IPS-15b (cell line): ENCODE measurements around the gene TMEM89.

ENCODE experiments used
- H3K27me3 ChIP-seq: one replicate; pipeline ENCODE4 v1.6.1; 2013; ENCODE audit warnings: low read length; ENCODE audit not compliant: control insufficient read depth, insufficient read depth
- H3K36me3 ChIP-seq: one replicate; pipeline ENCODE4 v1.6.1; 2013; ENCODE audit warnings: low read length; ENCODE audit not compliant: control insufficient read depth, insufficient read depth
- H3K4me1 ChIP-seq: one replicate; pipeline ENCODE4 v1.6.1; 2013; ENCODE audit warnings: mild to moderate bottlenecking, low read length; ENCODE audit not compliant: control insufficient read depth, insufficient read depth
- H3K4me3 ChIP-seq: one replicate; pipeline ENCODE4 v1.5.1; 2013; ENCODE audit warnings: low read depth, low read length
- H3K9ac ChIP-seq: one replicate; pipeline ENCODE4 v1.6.1; 2013; ENCODE audit warnings: low read depth, mild to moderate bottlenecking, low read length
- H3K9me3 ChIP-seq: one replicate; pipeline ENCODE4 v1.6.1; 2013; ENCODE audit warnings: mild to moderate bottlenecking, low read length; ENCODE audit not compliant: control insufficient read depth, insufficient read depth

TMEM89 gene

DNA sequence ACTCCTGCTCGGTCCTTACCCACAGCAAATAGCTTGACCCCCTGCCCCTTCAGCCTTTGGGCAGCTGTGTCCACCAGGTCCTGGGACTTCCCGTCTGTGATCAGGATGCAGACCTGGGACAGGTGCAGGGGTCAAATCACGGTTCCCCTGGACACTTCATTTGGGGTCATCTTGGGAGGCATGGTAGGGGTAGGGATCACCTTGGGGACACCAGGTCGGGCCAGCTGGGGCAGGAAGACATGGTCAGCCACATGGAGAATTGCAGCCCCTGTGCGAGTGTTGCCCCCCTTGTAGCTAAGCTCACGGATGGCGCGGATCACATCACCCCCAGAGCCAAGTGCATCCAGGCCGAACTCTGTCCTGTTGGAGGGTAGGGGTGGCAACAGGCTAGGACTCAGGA lies 28.2 kb downstream of the TMEM89 start:
- Histone ChIP-seq H3K4me3 (no peak overlapping the region), H3K27me3 (no peaks in the 10 kb centered on the region), H3K9ac (no peak overlapping the region), H3K36me3 (peaks cover 54% of the 10 kb centered on the region), H3K9me3 (no peaks in the 10 kb centered on the region), H3K4me1 (peaks cover 9% of the 10 kb centered on the region)

DNA sequence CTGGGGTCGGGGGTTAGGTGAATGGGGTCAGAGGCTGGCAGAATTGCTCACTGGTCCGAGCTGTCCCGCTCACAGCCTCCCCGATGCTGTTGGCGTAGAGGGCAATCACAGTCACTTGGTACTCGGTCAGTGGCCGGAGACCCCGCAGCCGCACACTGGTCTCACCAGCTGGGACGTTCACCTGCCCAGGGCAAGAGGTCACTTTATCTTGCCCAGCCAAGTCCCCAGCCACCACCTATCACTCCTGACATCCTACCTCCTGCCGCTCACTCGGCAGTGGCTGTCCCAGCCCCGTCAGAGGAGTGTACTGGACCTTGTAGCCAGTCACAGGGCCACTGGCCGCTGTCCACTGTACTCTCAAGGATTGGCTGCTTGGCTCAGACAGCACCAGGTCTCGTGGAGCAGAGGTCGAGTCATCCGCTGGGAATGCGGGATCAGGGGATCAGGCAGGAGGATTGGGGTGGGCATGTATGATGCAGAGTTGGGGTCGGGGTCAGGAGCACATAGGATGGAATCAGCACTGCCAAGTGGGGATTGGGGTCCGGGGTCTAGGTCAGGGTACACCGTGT lies 29.0 kb downstream of the TMEM89 start:
- no peak overlapping the region for H3K4me3 ChIP-seq
- no peak overlapping the region for H3K9ac ChIP-seq
- H3K36me3 ChIP-seq = peaks cover 53% of the 10 kb centered on the region
- no peaks in the 10 kb centered on the region for H3K27me3 ChIP-seq
- H3K9me3 ChIP-seq = no peaks in the 10 kb centered on the region
- peaks cover 9% of the 10 kb centered on the region for H3K4me1 ChIP-seq

DNA sequence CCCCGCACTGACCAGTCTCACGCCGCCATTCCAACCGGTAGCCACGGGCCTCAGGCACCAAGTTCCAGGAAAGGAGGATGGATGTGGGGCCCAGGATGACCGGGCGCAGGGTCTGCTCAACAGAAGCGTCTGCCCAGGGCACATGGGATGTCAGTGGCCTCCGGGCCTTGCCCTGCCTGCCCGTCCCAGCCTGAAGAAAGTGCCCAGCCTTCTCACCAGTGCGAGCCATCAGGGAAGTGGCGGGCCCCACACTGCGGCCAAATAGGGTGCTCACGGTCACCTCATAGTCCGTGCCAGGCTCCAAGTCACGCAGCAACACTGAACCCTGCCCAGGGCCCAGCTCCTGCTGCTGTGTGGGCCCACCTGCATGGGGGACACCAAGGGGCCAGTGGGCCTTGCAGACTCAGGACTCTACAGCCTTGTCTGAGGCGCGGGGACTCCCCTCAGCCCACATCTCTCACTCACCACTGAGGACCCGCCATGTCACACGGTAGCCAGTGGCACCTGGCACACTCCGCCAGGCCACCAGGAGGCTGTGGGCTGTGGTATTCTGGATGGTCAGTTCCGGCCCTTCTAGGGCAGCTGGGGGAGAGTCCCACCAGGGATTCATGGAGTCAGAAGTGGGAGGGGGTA lies 29.6 kb downstream of the TMEM89 start:
- Histone ChIP-seq H3K9ac (no peak overlapping the region), H3K4me3 (no peak overlapping the region), H3K4me1 (peaks cover 9% of the 10 kb centered on the region), H3K9me3 (no peaks in the 10 kb centered on the region), H3K36me3 (peaks cover 57% of the 10 kb centered on the region), H3K27me3 (no peaks in the 10 kb centered on the region)

DNA sequence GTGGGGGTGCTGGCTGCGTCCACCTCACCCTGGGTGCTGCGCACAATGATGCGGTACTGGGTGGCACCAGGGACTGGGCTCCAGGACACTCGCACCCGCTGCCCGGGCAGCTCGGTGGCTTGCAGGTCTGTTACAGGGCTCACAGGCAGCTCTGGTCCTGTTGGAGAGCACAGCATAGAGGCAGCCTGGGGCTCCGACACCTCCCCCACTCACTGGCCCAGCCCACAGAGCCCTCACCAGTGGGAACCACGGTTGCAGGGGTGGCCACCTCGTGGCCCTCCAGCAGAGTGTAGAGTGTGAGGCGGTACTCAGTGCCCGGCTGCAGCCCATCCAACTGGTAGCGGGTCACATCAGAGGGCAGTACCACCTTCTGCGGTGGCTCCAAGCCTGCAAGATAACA lies 30.1 kb downstream of the TMEM89 start:
- Histone ChIP-seq H3K9me3 (no peaks in the 10 kb centered on the region), H3K4me1 (peaks cover 9% of the 10 kb centered on the region), H3K27me3 (no peaks in the 10 kb centered on the region), H3K9ac (no peak overlapping the region), H3K4me3 (no peak overlapping the region), H3K36me3 (peaks cover 62% of the 10 kb centered on the region)

DNA sequence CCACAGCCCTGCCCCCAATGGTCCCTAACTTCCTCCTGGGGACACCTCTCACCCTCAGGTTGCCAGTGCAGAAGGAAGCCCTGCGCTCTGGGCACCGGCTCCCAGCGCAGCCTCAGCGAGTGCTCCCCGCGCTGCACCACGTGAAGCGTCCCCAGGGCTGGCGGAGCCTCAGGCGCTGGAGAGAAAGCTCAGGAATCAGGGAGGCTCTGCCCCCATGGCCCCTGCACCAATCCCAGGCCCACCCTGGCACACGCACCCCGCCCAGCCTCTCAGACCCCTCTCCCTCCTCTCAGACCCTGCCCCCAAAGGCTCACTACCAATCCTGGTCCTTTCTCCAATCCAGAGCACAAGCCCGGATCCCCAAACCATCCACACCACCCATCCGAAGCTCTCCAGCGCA lies 33.3 kb downstream of the TMEM89 start:
- H3K9ac ChIP-seq = no peak overlapping the region
- H3K36me3 ChIP-seq = peaks cover 78% of the 10 kb centered on the region
- H3K4me3 ChIP-seq = no peak overlapping the region
- no peaks in the 10 kb centered on the region for H3K9me3 ChIP-seq
- H3K4me1 ChIP-seq = no peaks in the 10 kb centered on the region
- H3K27me3 ChIP-seq = no peaks in the 10 kb centered on the region

DNA sequence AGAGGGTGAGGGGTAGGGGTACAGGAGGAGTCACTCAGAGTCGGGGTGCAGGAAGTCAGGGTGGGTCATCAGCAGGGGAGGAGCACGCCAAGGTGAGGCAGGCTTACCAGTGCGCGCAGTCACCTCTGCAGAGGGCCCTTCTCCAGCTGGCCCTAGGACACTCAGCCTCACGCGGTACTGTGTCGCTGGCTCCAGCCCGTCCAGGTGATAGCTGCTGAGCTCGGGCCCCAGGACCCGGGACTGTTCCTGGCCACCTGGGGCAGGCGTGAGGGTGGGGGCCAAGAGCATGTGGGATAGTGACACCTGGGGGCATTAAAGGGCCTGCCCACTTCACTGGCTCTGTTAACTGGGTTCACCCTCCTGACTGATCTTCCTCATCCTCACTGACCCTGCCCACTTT lies 33.9 kb downstream of the TMEM89 start:
- Histone ChIP-seq H3K4me3 (no peak overlapping the region), H3K36me3 (peaks cover 78% of the 10 kb centered on the region), H3K9ac (no peak overlapping the region), H3K9me3 (no peaks in the 10 kb centered on the region), H3K4me1 (no peaks in the 10 kb centered on the region), H3K27me3 (no peaks in the 10 kb centered on the region)

DNA sequence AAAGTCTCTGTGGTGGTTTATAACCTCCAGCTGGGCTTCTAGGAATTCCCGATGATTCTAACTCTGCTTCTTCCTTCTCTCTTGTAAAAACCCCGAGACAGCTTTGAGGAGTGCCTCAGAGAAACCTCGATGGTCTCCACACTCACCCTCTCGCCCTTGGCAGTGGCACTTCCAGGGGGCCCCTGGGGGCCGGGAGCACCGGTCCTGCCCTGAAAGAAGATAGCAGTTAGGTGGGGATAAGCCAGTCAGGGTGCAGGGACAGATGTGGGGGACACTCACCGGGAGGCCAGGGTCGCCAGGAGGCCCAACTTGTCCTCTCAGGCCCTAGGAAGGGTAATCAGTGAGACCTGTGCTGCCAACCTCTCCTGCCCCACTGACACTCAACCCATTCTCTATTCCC lies 36.2 kb downstream of the TMEM89 start:
- Histone ChIP-seq H3K36me3 (peaks cover 72% of the 10 kb centered on the region), H3K4me3 (no peak overlapping the region), H3K27me3 (no peaks in the 10 kb centered on the region), H3K9ac (no peak overlapping the region), H3K4me1 (no peaks in the 10 kb centered on the region), H3K9me3 (no peaks in the 10 kb centered on the region)

DNA sequence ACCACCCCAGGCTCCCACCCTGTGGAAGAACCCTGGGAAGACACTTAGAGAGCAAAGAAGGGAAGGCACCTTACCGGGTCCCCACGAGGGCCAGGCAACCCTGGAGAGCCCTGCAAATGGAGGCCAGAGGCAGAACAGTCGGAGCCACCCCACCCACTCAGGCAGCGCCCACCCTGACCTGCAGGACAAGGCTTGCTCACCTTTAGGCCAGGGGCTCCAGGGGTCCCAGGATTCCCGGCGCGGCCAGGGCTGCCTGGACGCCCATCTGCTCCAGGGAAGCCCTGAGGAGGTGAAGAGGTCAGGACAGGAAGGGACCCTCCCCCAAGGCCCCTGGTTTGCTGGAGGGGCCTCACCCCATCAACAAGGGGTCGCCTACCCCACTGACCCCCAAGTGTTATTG lies 36.7 kb downstream of the TMEM89 start:
- H3K36me3 ChIP-seq = peaks cover 71% of the 10 kb centered on the region
- no peaks in the 10 kb centered on the region for H3K27me3 ChIP-seq
- H3K9me3 ChIP-seq = no peaks in the 10 kb centered on the region
- no peak overlapping the region for H3K9ac ChIP-seq
- H3K4me1 ChIP-seq = no peaks in the 10 kb centered on the region
- no peak overlapping the region for H3K4me3 ChIP-seq

DNA sequence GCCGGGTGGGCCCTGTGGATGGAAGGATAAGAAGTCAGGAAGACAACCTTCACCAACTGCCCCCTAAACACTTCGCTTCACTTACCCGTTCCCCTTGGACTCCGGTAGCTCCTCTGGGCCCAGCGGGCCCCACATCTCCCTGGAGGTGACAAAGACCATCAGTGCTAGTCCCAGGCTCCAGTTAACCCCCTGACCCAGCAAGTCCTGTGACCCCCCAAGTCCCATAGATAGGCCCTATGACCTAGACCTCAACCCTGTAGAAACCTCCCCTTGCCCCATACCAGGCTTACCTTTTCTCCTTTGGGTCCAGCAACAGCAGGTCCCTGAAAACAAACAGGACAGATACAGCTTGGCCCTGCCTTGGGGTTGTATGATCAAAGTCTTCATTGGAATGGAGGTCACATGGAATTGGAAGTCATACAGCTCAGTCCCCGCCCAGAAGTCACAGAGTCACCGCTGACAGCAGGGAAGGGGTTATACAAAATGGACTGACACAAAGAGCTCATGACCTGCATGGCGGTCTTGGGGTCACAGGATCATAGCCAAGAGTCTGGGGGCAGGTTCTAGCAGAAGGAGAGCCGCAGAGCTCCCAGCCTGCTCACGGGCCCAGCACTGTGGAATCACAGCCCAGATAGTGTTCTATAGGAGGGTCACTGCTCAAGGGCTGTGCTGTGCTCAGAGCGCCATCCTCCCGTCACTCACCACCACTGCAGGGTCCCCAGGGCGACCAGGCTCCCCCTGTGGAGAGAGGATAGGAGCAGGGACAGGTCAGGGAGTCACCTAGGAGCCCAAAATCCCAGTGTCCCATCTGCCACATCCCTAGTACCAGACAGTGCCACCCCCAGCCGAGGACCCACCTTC lies 39.7 kb downstream of the TMEM89 start:
- Histone ChIP-seq H3K27me3 (no peaks in the 10 kb centered on the region), H3K4me3 (no peak overlapping the region), H3K9me3 (no peaks in the 10 kb centered on the region), H3K9ac (no peak overlapping the region), H3K4me1 (no peaks in the 10 kb centered on the region), H3K36me3 (peaks cover 72% of the 10 kb centered on the region)

DNA sequence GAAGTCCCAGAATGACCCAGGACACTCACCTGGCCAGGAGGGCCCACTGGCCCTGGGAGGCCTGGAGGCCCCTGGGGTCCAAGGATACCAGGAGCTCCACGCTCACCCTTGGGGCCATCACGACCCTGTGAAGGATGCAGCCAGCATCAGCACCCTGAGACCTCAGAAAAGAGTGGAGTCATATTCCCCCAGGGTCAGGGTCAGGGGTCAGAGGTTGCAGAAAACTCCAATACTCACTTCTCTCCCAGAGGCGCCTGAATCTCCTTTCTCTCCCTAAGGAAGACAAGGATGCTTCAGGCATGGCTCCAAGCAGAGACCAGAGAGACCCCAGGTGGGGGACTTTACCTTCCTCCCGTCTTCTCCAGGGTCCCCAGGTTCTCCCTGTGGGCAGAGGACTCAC lies 44.9 kb downstream of the TMEM89 start:
- Histone ChIP-seq H3K27me3 (no peaks in the 10 kb centered on the region), H3K9ac (no peak overlapping the region), H3K9me3 (no peaks in the 10 kb centered on the region), H3K4me1 (no peaks in the 10 kb centered on the region), H3K4me3 (no peak overlapping the region), H3K36me3 (peaks cover 83% of the 10 kb centered on the region)

DNA sequence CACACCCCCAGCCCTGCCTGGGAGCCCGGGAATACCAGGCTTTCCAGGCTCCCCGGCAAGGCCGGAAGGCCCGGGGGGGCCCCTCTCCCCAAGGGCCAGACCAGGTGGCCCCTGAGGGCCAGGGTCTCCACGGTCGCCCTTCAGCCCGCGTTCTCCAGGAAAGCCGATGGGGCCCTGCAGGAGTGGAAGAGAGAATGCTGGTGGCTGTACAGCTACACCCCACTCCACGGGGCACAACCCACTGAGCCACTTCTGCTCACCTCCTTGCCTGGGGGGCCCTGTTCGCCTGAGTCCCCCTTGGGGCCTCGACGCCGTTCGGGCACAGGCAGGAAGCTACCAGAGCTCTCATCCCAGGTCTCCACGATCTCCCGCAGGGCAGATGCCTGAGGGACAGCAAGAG lies 46.2 kb downstream of the TMEM89 start:
- Histone ChIP-seq H3K36me3 (peaks cover 80% of the 10 kb centered on the region), H3K4me1 (no peaks in the 10 kb centered on the region), H3K9me3 (no peaks in the 10 kb centered on the region), H3K4me3 (no peak overlapping the region), H3K9ac (no peak overlapping the region), H3K27me3 (no peaks in the 10 kb centered on the region)
